B cell (primary cell): ENCODE results near the gene RAD9B. TPM values are rescaled to one million over a fixed set of nuclear protein-coding genes. Genes with fewer than 3 reads are reported as not detected.

Source experiments
- ATAC-seq: fragments of 200-7000 bp; cut with Tn5 transposase; one replicate; pipeline ENCODE4 v1.10.0; 2021; ENCODE audit warnings: low read depth, mild to moderate bottlenecking, moderate number of reproducible peaks, moderate library complexity
- CTCF ChIA-PET: fragments of 350-600 bp; sonication (Branson Sonifier 250); formaldehyde crosslinking; loops from one replicate; lab custom pipeline; 2021; ENCODE audit warnings: antibody characterized with exemption, inconsistent platforms; lab: Charles Lee
- POLR2A ChIA-PET: fragments of 350-600 bp; sonication (Branson Sonifier 250); formaldehyde crosslinking; loops from one replicate; lab custom pipeline; 2021; ENCODE audit warnings: antibody characterized with exemption; lab: Charles Lee
- DNase-seq: peaks from one replicate; pipeline ENCODE4 v3.0.0; 2013
- H2AFZ ChIP-seq: 2 replicates; pipeline ENCODE4 v1.6.1; 2012; ENCODE audit warnings: mild to moderate bottlenecking, low read depth, low read length; ENCODE audit not compliant: insufficient read depth, poor library complexity, severe bottlenecking
- H3K27ac ChIP-seq, 2 donors: 1 replicate in 1 of 2; 2 replicates in 1 of 2; pipeline ENCODE4 v1.5.1; 2012 to 2013; ENCODE audit warnings: low read length in 2 of 2, mild to moderate bottlenecking in 2 of 2, moderate library complexity in 1 of 2
- H3K27me3 ChIP-seq, 4 experiments: fragments of 200-600 bp in 1 of 4; sonication (generic) in 1 of 4; replicated peaks in 1 of 4; 1 replicate in 2 of 4; 2 replicates in 2 of 4; pipeline versions ENCODE4 v1.6.1 to v1.7.0; 2013 to 2016; ENCODE audit warnings: low read length in 3 of 4, mild to moderate bottlenecking in 2 of 4, mixed read lengths in 1 of 4, moderate library complexity in 1 of 4; ENCODE audit not compliant: insufficient read depth in 4 of 4, control insufficient read depth in 3 of 4; ENCODE audit errors: control extremely low read depth in 1 of 4
- H3K36me3 ChIP-seq, 2 experiments: replicated peaks in 1 of 2; 1 replicate in 1 of 2; 2 replicates in 1 of 2; pipeline versions ENCODE4 v1.6.1 to v1.7.1; 2013; ENCODE audit warnings: low read length in 1 of 2; ENCODE audit not compliant: insufficient read depth in 2 of 2, control insufficient read depth in 1 of 2; ENCODE audit errors: control extremely low read depth in 1 of 2, extremely low read depth in 1 of 2
- H3K4me1 ChIP-seq, 2 donors: fragments of 200-600 bp in 1 of 2; sonication (generic) in 1 of 2; 1 replicate in 1 of 2; 2 replicates in 1 of 2; pipeline versions ENCODE4 v1.5.1 to v1.6.1; 2013 to 2017; ENCODE audit warnings: low read length in 2 of 2; ENCODE audit not compliant: control insufficient read depth in 2 of 2, insufficient read depth in 2 of 2
- H3K4me2 ChIP-seq: replicated peaks from 2 replicates; pipeline ENCODE3; 2012; ENCODE audit warnings: mild to moderate bottlenecking, low read depth, low read length; ENCODE audit not compliant: poor library complexity, severe bottlenecking
- H3K4me3 ChIP-seq, 5 experiments: fragments of 200-600 bp in 1 of 5; sonication (generic) in 1 of 5; 1 replicate in 3 of 5; 2 replicates in 2 of 5; pipeline versions ENCODE4 v1.5.1 to v1.7.0; 2011 to 2016; ENCODE audit warnings: low read length in 4 of 5, mild to moderate bottlenecking in 4 of 5, low read depth in 2 of 5, control low read depth in 1 of 5, moderate library complexity in 1 of 5; ENCODE audit not compliant: insufficient read depth in 1 of 5; ENCODE audit errors: control extremely low read depth in 1 of 5, extremely low read depth in 1 of 5
- H3K79me2 ChIP-seq: fragments of 200-600 bp; sonication (generic); one replicate; pipeline ENCODE4 v1.6.0; 2016; ENCODE audit warnings: low read length; ENCODE audit not compliant: control insufficient read depth, insufficient read depth
- H3K9ac ChIP-seq: fragments of 200-600 bp; sonication (generic); 2 replicates; pipeline ENCODE4 v1.6.1; 2017; ENCODE audit warnings: mild to moderate bottlenecking, low read length, moderate library complexity
- H3K9me3 ChIP-seq, 3 donors: one replicate each; pipeline versions ENCODE4 v1.6.1 to v1.7.1; 2013; ENCODE audit warnings: low read length in 2 of 3; ENCODE audit not compliant: control insufficient read depth in 2 of 3, insufficient read depth in 1 of 3; ENCODE audit errors: control extremely low read depth in 1 of 3
- H4K20me1 ChIP-seq: 2 replicates; pipeline ENCODE4 v1.6.0; 2012; ENCODE audit warnings: mild to moderate bottlenecking, low read length; ENCODE audit not compliant: insufficient read depth, control insufficient read depth, poor library complexity, severe bottlenecking
- H3K27ac Mint-ChIP-seq: one replicate; pipeline ENCODE4 v1.8.0; 2021; ENCODE audit warnings: mixed read lengths
- H3K27me3 Mint-ChIP-seq: one replicate; pipeline ENCODE4 v1.8.0; 2021; ENCODE audit warnings: mixed read lengths
- H3K4me1 Mint-ChIP-seq: one replicate; pipeline ENCODE4 v1.8.0; 2021; ENCODE audit warnings: mixed read lengths
- H3K4me3 Mint-ChIP-seq: one replicate; pipeline ENCODE4 v1.8.0; 2021; ENCODE audit warnings: mixed read lengths
- H3K9me3 Mint-ChIP-seq: one replicate; pipeline ENCODE4 v1.8.0; 2022; ENCODE audit warnings: mixed read lengths; ENCODE audit not compliant: insufficient read depth
- CTCF ChIP-seq: fragments of 200-600 bp; IDR thresholded peaks from one replicate; pipeline ENCODE4 v1.8.0; 2022; ENCODE audit warnings: antibody characterized with exemption, mild to moderate bottlenecking
- EZH2 ChIP-seq: IDR thresholded peaks from 2 replicates; pipeline ENCODE4 v1.6.1; 2012; ENCODE audit warnings: borderline replicate concordance, low read depth, mild to moderate bottlenecking, moderate library complexity, low read length; ENCODE audit not compliant: insufficient read depth, poor library complexity, severe bottlenecking
- WGBS: methylation state at CpG from one replicate; pipeline ENCODE4 v1.1.5; 2013; ENCODE audit warnings: missing lambda C conversion rate; ENCODE audit not compliant: insufficient coverage; 5-methylcytosine and 5-hydroxymethylcytosine counted together
- intact Hi-C: fragments of 100-400 bp; cut with micrococcal nuclease; formaldehyde crosslinking; loops from one replicate; pipeline ENCODE4 v1.10.0; 2022
- polyA plus RNA-seq: library from polyadenylated mRNA; depleted of rRNA; stranded (reverse); fragments of >200 nt; gene quantifications from 2 replicates; pipeline ENCODE4 v1.2.3, GENCODE V29; 2012
- total RNA-seq, 2 donors: library from RNA; stranded (reverse); fragments of 120-200 nt in 1 of 2; gene quantifications; 1 replicate in 1 of 2; 2 replicates in 1 of 2; pipeline versions ENCODE4 v1.2.3 to v1.2.4, GENCODE V29; 2013 to 2022

RAD9B gene
- total and polyA plus RNA-seq, 2 donors (not counting 1 experiment from before 2014, with no cell fraction given): 0.75 to 1.5 TPM

DNA sequence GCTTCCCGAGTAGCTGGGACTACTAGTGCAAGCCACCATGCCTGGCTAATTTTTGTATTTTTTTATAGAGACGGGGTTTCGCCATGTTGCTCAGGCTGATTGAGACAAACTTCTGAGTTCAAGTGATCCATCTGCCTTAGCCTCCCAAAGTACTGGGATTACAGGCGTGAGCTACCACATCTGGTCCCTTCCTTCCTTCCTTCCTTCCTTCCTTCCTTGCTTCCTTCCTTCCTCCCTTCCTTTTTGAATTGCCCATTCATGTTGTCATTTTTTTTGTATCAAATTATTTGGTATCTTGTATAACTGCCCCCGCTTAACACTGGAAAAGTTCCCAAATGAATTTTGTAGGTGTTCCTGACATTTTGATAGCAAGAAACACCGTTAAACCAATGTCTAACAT, 11.7 kb downstream of the RAD9B start:
- Histone ChIP-seq H3K27me3 (no peaks in the 10 kb centered on the region), H2AFZ (no peak overlapping the region), H3K4me2 (no peak overlapping the region), H3K9me3 (no peaks in the 10 kb centered on the region), H3K79me2 (no peaks in the 10 kb centered on the region), H3K36me3 (no peaks in the 10 kb centered on the region), H3K27ac (no peak overlapping the region), H4K20me1 (no peaks in the 10 kb centered on the region), H3K4me1 (no peaks in the 10 kb centered on the region), H3K4me3 (no peak overlapping the region), H3K9ac (no peak overlapping the region)
- DNase-seq (no peak), ATAC-seq (no peak)
- 73% methylated on average over 3 of the region's 6 CpGs for WGBS
- intact Hi-C loops: loop anchor here (2.0 kb wide), 1 partner anchor 57 kb away; no protein-coding TSS in a partner anchor
- Mint-ChIP-seq H3K27ac (no peak overlapping the region), H3K4me3 (no peak overlapping the region), H3K27me3 (no peaks in the 10 kb centered on the region), H3K9me3 (no peaks in the 10 kb centered on the region), H3K4me1 (no peaks in the 10 kb centered on the region)
- no peak for TF ChIP-seq EZH2
- TF ChIP-seq CTCF: no peak
- ChIA-PET POLR2A (interaction anchor here (0.7 kb wide), 1 partner anchor 19 kb away, joined by 3 read pairs; no protein-coding TSS in a partner anchor), CTCF (interaction anchor here (0.6 to 8.2 kb wide), 17 partner anchors 10 to 374 kb away, joined by 3 to 138 read pairs (median 6); partner anchors contain the start of genes ARPC3 and RAD9B)

- Histone ChIP-seq H2AFZ (no peak overlapping the region), H3K79me2 (no peaks in the 10 kb centered on the region), H3K4me3 (no peak overlapping the region), H3K36me3 (no peaks in the 10 kb centered on the region), H3K27me3 (no peaks in the 10 kb centered on the region), H4K20me1 (no peaks in the 10 kb centered on the region), H3K9ac (no peak overlapping the region), H3K4me2 (no peak overlapping the region), H3K4me1 (no peaks in the 10 kb centered on the region), H3K9me3 (no peaks in the 10 kb centered on the region), H3K27ac (no peak overlapping the region)
- intact Hi-C loops: no loop called here
- no peaks in the 10 kb centered on the region for H3K4me1 Mint-ChIP-seq
- H3K4me3 Mint-ChIP-seq: no peak overlapping the region
- CTCF ChIA-PET: interaction anchor here (0.6 to 8.2 kb wide), 10 partner anchors 19 to 368 kb away, joined by 3 to 138 read pairs (median 4); partner anchors contain the start of gene ARPC3
- DNase-seq: no peak
- POLR2A ChIA-PET: no interaction called here
- no peaks in the 10 kb centered on the region for H3K27me3 Mint-ChIP-seq
- TF ChIP-seq CTCF (no peak), EZH2 (no peak)
- no CpG with 5 or more reads among the region's 1 CpG for WGBS
- no peak for ATAC-seq
- no peak overlapping the region for H3K27ac Mint-ChIP-seq
- no peaks in the 10 kb centered on the region for H3K9me3 Mint-ChIP-seq
These were observed 12.2 kb downstream of the RAD9B start for GRCh38 chr12:110514363-110514762.
